CD4-positive, alpha-beta T cell treated with Interleukin-12 subunit alpha and Interleukin-12 subunit beta, for 1 hour (primary cell): ENCODE results near the gene ADRB1.
A peak's percentile ranks its signal among the peaks of the same experiment; 100 is the strongest.

Experiments used
- DNase-seq: peaks from one replicate; pipeline ENCODE4 v3.0.0-alpha.2; 2020

The ADRB1 gene

GRCh38 chr10:114026189-114027040 is 17.3 kb upstream of the ADRB1 start:
- no peak for DNase-seq

GRCh38 chr10:114027041-114027394 is 16.6 kb upstream of the ADRB1 start:
- DNase-seq, result no peak

DNA sequence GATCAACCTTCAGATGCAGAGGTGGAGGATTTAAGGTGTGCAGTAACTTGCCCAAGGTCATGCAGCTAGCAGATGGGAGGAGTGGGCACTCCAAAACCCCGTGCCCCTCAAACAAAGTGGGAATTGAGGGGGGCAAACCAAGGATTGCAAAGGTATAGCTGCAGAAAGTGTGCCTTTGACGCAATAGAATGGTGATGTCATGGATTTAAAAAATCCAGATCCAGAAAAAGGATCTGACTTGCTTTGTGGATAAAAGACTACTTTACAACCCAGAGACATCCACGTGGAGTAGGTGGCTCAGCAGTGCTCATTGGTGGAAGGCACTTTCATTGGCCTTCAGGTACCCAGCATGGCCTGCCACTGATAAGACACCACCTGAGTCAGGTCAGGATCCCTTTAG is 15.7 kb upstream of the ADRB1 start:
- DNase-seq, result no peak

DNA sequence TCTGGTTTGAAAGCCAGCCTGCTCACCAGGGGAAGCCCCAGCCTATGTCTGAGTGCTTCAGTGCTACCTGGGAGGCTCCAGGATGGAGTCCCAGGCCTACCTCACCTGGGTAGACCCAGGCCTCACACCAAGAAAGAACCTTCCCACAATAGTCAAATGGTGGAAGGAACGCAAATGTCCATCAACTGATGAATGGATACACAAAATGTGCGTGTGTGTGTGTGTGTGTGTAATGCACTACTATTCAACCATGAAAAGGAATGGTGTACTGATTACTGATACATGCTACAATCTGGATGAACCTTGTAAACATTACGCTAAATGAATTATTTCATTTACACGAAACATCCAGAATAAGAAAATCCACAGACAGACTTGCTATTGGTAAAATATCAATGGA is 15.2 kb upstream of the ADRB1 start:
- DNase-seq, result no peak

- no peak for DNase-seq
Measured at GRCh38 chr10:114029655-114030054, 14.0 kb upstream of the ADRB1 start.

DNA sequence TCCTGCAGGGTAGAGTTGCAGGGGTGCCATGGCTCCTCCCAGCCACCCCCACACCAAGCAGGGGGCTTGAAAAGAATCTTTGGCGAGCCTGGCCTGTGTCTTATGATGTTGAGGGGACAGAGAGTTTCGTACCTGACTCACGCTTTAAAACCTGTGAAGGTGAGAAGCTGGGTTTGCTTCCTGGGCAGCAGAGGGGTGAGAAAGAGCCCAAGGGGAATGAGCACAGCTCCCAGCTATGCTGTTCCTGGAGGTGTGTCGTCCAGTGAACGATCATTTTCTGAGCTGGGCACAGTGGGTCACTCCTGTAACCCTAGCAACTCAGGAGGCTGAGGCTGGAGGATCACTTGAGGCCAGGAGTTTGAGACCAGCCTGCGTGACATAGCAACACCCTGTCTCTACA is 13.5 kb upstream of the ADRB1 start:
- no peak for DNase-seq

DNA sequence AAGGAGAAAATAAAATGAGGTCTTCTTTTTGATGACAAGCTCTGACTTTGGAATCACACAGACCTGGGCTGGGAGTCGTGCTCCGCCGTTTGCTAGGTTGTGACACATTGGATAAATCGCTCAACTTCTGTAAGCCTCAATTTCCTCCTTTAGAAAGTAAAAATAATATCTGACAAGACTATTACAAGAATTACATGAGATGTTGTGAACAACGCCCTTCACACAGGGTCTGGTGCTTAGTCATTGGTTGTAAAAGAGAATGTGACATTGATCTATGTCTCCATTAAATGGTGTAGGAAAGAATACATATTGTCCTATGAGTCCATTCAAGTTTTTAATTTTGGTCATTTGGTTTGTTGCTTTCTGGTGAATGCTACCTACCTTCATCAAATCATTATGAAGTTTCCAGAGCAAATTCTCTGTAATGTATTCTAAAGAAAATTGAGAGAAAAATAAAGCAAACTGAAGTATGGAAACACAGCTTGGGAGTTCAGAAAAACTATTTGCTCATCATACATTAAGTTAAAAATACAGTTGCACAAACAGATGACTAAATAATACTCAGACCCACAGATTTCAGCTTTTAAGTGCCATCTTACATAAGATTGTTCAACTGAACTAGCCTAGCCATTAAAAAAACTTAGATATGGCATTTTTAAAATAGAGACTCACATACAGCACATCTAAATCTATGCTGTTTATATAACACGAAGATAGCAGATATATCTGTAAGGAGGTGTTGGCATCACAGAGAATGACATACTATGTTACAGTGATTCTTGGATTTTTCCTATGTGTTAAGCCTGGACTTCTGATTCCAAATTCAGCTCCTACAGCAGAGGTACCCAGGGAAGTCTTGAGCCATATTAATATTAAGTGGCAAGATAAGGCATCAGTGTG is 12.3 kb upstream of the ADRB1 start:
- no peak for DNase-seq

DNA sequence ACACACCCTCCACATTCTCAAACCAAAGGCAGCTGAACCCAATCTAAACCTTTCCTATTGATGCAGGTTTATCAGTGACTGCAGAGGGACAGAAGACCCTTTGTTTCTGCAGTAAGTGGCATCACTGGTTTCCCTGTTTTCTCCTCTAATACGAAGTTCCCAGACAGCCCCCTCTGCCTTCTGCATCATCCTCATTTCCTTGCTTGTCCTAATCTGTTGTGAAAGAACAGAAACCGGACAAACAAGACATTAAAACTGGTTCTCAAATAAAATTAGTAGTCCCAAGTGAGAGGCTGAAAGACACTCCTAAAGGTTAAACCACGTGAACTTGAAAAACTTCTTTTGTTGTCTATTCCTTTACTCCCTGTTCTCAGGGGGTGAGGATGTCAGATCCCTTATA is 10.1 kb upstream of the ADRB1 start:
- DNase-seq, result no peak

GRCh38 chr10:114034923-114035645 is 8.6 kb upstream of the ADRB1 start:
- DNase-seq, result no peak

DNA sequence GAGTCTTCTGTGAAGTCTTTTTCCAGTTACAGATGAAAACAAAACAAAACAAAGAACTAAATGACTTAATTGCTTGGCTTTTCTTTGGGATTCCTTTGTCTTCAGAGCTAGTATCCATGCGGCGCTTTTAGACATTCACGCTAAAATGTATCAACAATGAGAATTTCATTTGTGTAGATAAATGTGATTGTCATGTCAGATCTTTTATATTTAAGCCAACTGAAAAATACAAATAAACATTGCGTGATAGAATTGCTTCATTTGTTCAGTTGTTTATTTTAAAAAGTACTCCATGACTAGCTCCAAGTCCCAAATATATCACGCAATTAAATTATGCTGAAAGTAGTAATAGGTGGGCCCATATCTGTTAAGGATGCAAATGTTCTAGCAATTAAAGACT is 7.9 kb upstream of the ADRB1 start:
- DNase-seq, result no peak

GRCh38 chr10:114038819-114039218 is 4.8 kb upstream of the ADRB1 start:
- DNase-seq, result no peak

- DNase-seq, result no peak
Measured at GRCh38 chr10:114041166-114041565, 2.5 kb upstream of the ADRB1 start.

- no peak for DNase-seq
Measured at GRCh38 chr10:114042895-114043531, 653 bp upstream of the ADRB1 start.

DNA sequence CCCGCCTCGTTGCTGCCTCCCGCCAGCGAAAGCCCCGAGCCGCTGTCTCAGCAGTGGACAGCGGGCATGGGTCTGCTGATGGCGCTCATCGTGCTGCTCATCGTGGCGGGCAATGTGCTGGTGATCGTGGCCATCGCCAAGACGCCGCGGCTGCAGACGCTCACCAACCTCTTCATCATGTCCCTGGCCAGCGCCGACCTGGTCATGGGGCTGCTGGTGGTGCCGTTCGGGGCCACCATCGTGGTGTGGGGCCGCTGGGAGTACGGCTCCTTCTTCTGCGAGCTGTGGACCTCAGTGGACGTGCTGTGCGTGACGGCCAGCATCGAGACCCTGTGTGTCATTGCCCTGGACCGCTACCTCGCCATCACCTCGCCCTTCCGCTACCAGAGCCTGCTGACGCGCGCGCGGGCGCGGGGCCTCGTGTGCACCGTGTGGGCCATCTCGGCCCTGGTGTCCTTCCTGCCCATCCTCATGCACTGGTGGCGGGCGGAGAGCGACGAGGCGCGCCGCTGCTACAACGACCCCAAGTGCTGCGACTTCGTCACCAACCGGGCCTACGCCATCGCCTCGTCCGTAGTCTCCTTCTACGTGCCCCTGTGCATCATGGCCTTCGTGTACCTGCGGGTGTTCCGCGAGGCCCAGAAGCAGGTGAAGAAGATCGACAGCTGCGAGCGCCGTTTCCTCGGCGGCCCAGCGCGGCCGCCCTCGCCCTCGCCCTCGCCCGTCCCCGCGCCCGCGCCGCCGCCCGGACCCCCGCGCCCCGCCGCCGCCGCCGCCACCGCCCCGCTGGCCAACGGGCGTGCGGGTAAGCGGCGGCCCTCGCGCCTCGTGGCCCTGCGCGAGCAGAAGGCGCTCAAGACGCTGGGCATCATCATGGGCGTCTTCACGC is 825 bp downstream of the ADRB1 start:
- no peak for DNase-seq

- peak; percentile 13 for DNase-seq
Measured at GRCh38 chr10:114045136-114046086, 1.7 kb downstream of the ADRB1 start.

- DNase-seq, result no peak
Measured at GRCh38 chr10:114046087-114046458, 2.4 kb downstream of the ADRB1 start.

- DNase-seq, result no peak
Measured at GRCh38 chr10:114048472-114048871, 4.8 kb downstream of the ADRB1 start.

- no peak for DNase-seq
Measured at GRCh38 chr10:114051714-114052113, 8.0 kb downstream of the ADRB1 start.

DNA sequence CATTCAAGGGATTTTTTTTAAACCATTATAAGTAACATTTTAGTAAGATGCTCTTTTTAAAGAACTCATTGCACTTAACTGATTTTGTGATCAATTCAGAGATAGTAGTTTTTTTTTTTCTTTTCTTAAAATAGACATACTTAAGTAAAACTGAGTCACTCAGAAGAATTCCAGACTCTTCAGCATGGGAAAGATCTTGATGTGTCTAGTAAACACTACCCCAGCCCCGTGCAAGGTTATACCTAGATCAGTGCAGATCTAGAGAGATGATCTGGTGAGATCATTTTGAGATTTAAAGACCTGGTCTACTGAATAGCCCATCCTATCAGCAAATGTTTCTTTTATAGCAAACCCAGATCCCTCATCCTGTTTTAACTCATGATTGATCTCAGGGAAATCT is 8.6 kb downstream of the ADRB1 start:
- DNase-seq, result no peak

DNA sequence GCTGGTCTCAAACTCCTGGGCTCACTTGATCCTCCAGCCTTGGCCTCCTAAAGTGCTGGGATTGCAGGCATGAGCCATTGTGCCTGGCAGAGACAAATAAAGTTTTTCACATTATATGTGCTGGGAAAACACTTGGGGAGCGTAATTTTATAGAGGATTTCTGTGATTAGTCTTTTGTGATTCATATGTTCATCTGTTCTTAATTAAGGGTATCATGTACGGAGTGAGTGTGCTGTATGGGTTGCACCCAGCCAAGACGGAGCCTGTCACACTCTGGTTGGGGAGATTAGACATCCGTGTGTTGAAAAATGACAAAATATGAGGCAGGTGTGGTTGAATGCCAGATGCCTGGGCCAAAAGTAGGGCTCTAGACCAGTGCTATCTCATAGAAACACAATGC is 10.3 kb downstream of the ADRB1 start:
- DNase-seq, result no peak

- no peak for DNase-seq
Measured at GRCh38 chr10:114057855-114058254, 14.2 kb downstream of the ADRB1 start.
